ENCODE results near the gene SOAT2. TPM values are rescaled to one million over a fixed set of nuclear protein-coding genes. Genes with fewer than 3 reads are reported as not detected.

Gene SOAT2
- total and polyA plus RNA-seq, 2 of the 4 experiments (the other 2 are of a cell fraction), result 0.18 to 0.39 TPM

- ATAC-seq (ENCODE audit: low read depth), result peak; percentile 50
- peak overlapping the region; percentile 57 for H3K27ac ChIP-seq (ENCODE audit: insufficient read depth, low read length)
Measured at GRCh38 chr12:53173085-53173715, 69.9 kb downstream of the SOAT2 start.

More at GRCh38 chr12:53173085-53173715, 69.9 kb downstream of the SOAT2 start:
- Histone ChIP-seq H3K9me3 (ENCODE audit: control insufficient read depth, insufficient read depth, low read length) (no peaks in the 10 kb centered on the region), H2BK15ac (ENCODE audit: low read depth, low read length) (no peak overlapping the region), H4K91ac (ENCODE audit: insufficient read depth, low read depth, low read length) (peak overlapping the region; percentile 61), H2AK9ac (replicated peaks; ENCODE audit: low read depth, low read length, poor library complexity) (peak overlapping the region; percentile 60), H3K56ac (ENCODE audit: extremely low read depth, insufficient read depth, low read length) (no peak overlapping the region), H3K9me1 (ENCODE audit: insufficient read depth, low read length) (peaks cover 22% of the 10 kb centered on the region), H3K14ac (replicated peaks; ENCODE audit: low read depth, low read length) (peak overlapping the region; percentile 87), H2AFZ (replicated peaks; ENCODE audit: low read length, poor library complexity) (peak overlapping the region; percentile 92), H3K27me3 (ENCODE audit: control insufficient read depth, insufficient read depth, low read length) (no peaks in the 10 kb centered on the region), H2BK120ac (ENCODE audit: low read depth, low read length) (peak overlapping the region; percentile 11), H2BK5ac (ENCODE audit: low read depth, low read length, poor library complexity, severe bottlenecking) (peak overlapping the region; percentile 92), H3K79me1 (ENCODE audit: low read depth in 1 of 2, low read length in 2 of 2) (peaks cover 0 to 26% of the 10 kb centered on the region in 2 experiments; a peak in 2 of 4 replicates), H3K4ac (ENCODE audit: low read depth, low read length) (peak overlapping the region; percentile 80), H3K4me1 (ENCODE audit: control insufficient read depth, insufficient read depth, low read length) (peaks cover 19% of the 10 kb centered on the region), H4K8ac (ENCODE audit: low read depth in 2 of 2, low read length in 2 of 2) (peak overlapping the region; percentile 62 to 81; a peak in 2 of 4 replicates), H4K5ac (ENCODE audit: low read depth, low read length) (peak overlapping the region; percentile 94), H4K20me1 (ENCODE audit: insufficient read depth, low read length) (no peaks in the 10 kb centered on the region), H3K9ac (ENCODE audit: low read depth, low read length) (peak overlapping the region; percentile 9), H3K23ac (ENCODE audit: low read depth, low read length) (peak overlapping the region; percentile 72), H3K4me3 (ENCODE audit: insufficient read depth, low read depth, low read length) (no peak overlapping the region), H3K36me3 (ENCODE audit: control insufficient read depth, insufficient read depth, low read length) (peaks cover 20% of the 10 kb centered on the region), H2AK5ac (ENCODE audit: low read depth, low read length) (peak overlapping the region; percentile 15; the same call in 1 of the 2 replicates), H2BK20ac (ENCODE audit: low read depth, low read length) (0 out of 2 replicates have a peak overlapping the region, but pooled peaks have one; percentile 65), H3K4me2 (ENCODE audit: low read depth, low read length) (peak overlapping the region; percentile 10; the same call in 1 of the 2 replicates), H3K18ac (ENCODE audit: low read depth, low read length) (peak overlapping the region; percentile 81; the same call in 1 of the 2 replicates)
- intact Hi-C loops (cut with micrococcal nuclease) (no loop called here), in situ Hi-C loops (cut with MboI; ENCODE audit: low sequenced_read_pairs) (no loop called here), dilution Hi-C loops (cut with HindIII; ENCODE audit: low sequenced_read_pairs, unreplicated experiment) (no loop called here)
- CTCF ChIA-PET, result interaction anchor here (1.5 kb wide), 1 partner anchor 14 kb away, joined by 6 read pairs; no protein-coding TSS in a partner anchor
- peak; percentile 53 for DNase-seq
- whole genome bisulfite sequencing, 2 experiments (ENCODE audit: extremely low coverage in 2 of 2, insufficient read length in 1 of 2), result no CpG with 5 or more reads among the region's 10 CpGs
- POLR2A ChIA-PET (ENCODE audit: unreplicated experiment), result interaction anchor here (0.6 kb wide), 1 partner anchor 12 kb away, joined by 28 read pairs; no protein-coding TSS in a partner anchor
- no TSS peak for BruUV-seq (replicated peaks)
- TF ChIP-seq MXI1 (IDR thresholded peaks at IDR 0.05; ENCODE audit: borderline replicate concordance, low read depth, low read length) (no peak), CHD1 (IDR thresholded peaks at IDR 0.05; ENCODE audit: low read depth, low read length) (no peak), BHLHE40 (IDR thresholded peaks at IDR 0.05; ENCODE audit: low read depth, low read length) (no peak), FOS (IDR thresholded peaks at IDR 0.05; ENCODE audit: low read depth, low read length) (no peak), SMC3 (IDR thresholded peaks at IDR 0.05; ENCODE audit: low read depth, low read length) (no peak), RFX5 (IDR thresholded peaks at IDR 0.05; ENCODE audit: low read depth, low read length) (no peak), MAFK (IDR thresholded peaks at IDR 0.05; ENCODE audit: low read depth, low read length) (no peak), USF2 (IDR thresholded peaks at IDR 0.05; ENCODE audit: low read depth, low read length) (no peak), CEBPB (IDR thresholded peaks at IDR 0.05; ENCODE audit: low read depth, low read length) (no peak), RAD21 (IDR thresholded peaks at IDR 0.05; ENCODE audit: low read length) (no peak), MAZ (IDR thresholded peaks at IDR 0.05; ENCODE audit: borderline replicate concordance, low read depth, low read length) (no peak), POLR2A (IDR thresholded peaks at IDR 0.05; ENCODE audit: low read depth, low read length) (no peak)
- TF ChIP-seq, protein P1, sequence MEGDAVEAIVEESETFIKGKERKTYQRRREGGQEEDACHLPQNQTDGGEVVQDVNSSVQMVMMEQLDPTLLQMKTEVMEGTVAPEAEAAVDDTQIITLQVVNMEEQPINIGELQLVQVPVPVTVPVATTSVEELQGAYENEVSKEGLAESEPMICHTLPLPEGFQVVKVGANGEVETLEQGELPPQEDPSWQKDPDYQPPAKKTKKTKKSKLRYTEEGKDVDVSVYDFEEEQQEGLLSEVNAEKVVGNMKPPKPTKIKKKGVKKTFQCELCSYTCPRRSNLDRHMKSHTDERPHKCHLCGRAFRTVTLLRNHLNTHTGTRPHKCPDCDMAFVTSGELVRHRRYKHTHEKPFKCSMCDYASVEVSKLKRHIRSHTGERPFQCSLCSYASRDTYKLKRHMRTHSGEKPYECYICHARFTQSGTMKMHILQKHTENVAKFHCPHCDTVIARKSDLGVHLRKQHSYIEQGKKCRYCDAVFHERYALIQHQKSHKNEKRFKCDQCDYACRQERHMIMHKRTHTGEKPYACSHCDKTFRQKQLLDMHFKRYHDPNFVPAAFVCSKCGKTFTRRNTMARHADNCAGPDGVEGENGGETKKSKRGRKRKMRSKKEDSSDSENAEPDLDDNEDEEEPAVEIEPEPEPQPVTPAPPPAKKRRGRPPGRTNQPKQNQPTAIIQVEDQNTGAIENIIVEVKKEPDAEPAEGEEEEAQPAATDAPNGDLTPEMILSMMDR (conservative IDR thresholded peaks at IDR 0.05; ENCODE audit: low read depth, low read length), result no peak
- TF ChIP-seq, protein P2, sequence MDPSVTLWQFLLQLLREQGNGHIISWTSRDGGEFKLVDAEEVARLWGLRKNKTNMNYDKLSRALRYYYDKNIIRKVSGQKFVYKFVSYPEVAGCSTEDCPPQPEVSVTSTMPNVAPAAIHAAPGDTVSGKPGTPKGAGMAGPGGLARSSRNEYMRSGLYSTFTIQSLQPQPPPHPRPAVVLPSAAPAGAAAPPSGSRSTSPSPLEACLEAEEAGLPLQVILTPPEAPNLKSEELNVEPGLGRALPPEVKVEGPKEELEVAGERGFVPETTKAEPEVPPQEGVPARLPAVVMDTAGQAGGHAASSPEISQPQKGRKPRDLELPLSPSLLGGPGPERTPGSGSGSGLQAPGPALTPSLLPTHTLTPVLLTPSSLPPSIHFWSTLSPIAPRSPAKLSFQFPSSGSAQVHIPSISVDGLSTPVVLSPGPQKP (IDR thresholded peaks at IDR 0.05; ENCODE audit: borderline replicate concordance, low read depth, low read length), result no peak
